Endothelial cell of umbilical vein (primary cell): Measurements from ENCODE around the gene MAPK1IP1L.

ENCODE experiments used
- EZH2 ChIP-seq: IDR thresholded peaks from 2 replicates; pipeline ENCODE4 v1.6.1; 2012; ENCODE audit warnings: borderline replicate concordance, low read depth, mild to moderate bottlenecking, moderate library complexity, low read length, inconsistent platforms; ENCODE audit not compliant: severe bottlenecking
- POLR2A ChIP-seq: IDR thresholded peaks from 2 replicates; pipeline ENCODE4 v1.6.1; 2012; ENCODE audit warnings: low read depth, mild to moderate bottlenecking, control low read depth, low read length

DNA sequence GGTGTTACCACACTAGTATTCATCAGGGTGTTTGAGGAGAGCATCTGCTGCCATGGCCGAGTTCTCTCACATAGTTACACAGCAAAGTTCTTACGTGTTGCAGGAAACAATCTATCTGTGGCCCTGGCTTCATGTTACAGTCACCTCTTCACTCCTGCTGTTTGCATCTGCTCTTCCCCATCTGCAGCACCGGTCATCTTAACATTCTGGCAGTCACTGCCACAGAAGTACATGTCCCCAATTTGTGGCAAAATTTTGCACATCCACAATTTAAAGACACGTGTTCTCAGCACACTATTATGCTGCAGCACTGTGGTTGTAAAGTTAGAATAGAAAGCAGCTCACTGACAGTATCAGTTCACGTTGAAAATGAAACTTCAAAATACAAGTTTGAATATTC is 23.2 kb downstream of the MAPK1IP1L start:
- TF ChIP-seq POLR2A (no peak), EZH2 (no peak)
